GM23338 (cell line): ENCODE measurements around the gene SHISA7.

Source experiments
- CTCF ChIP-seq, 2 experiments: fragments of 200-600 bp in 1 of 2; sonication (generic) in 1 of 2; conservative IDR thresholded peaks; 2 replicates each; pipeline versions ENCODE4 v1.5.1 to v1.6.1; 2016 to 2017; ENCODE audit warnings: antibody characterized with exemption in 2 of 2, low read depth in 2 of 2, mild to moderate bottlenecking in 2 of 2, moderate library complexity in 1 of 2
- EZH2phosphoT487 ChIP-seq: fragments of 200-600 bp; sonication (generic); IDR thresholded peaks from one replicate; pipeline ENCODE4 v1.8.1; 2018; ENCODE audit warnings: antibody characterized with exemption; ENCODE audit not compliant: unreplicated experiment
- NANOG ChIP-seq: IDR thresholded peaks from 2 replicates; pipeline ENCODE4 v1.6.1; 2016; ENCODE audit warnings: antibody characterized with exemption, borderline replicate concordance
- POLR2AphosphoS5 ChIP-seq: IDR thresholded peaks from 2 replicates; pipeline ENCODE4 v1.6.1; 2016; ENCODE audit warnings: antibody characterized with exemption, low read depth
- REST ChIP-seq: IDR thresholded peaks from one replicate; pipeline ENCODE4 v1.6.1; 2018; ENCODE audit warnings: antibody characterized with exemption; ENCODE audit not compliant: unreplicated experiment

GRCh38 chr19:55460670-55461258, 17.7 kb upstream of the SHISA7 start:
- TF ChIP-seq CTCF (conservative IDR thresholded peaks at IDR 0.05; ENCODE audit: low read depth in 2 of 2): no peak
- no peak for TF ChIP-seq REST
- TF ChIP-seq POLR2AphosphoS5: no peak
- TF ChIP-seq NANOG: no peak
- no peak for TF ChIP-seq EZH2phosphoT487
